K562 (cell line): ENCODE data around the gene YIPF1. TPM values are rescaled to one million over a fixed set of nuclear protein-coding genes. Genes with fewer than 3 reads are reported as not detected.

ENCODE experiments used
- ATAC-seq: fragments of 200-7000 bp; cut with Tn5 transposase; 3 replicates; pipeline ENCODE4 v1.9.1; 2020; ENCODE audit warnings: moderate library complexity
- BruUV-seq: library from RNA; stranded (reverse); fragments of 400-500 nt; replicated peaks from 2 replicates; lab custom pipeline; 2021; lab: Mats Ljungman, UMichigan
- CTCF ChIA-PET: fragments of 300-600 bp; formaldehyde crosslinking; extraction: SDS; loops from one replicate; lab custom pipeline; 2021; ENCODE audit warnings: low intra/inter-chr PET ratio; lab: Yijun Ruan, JAX
- POLR2A ChIA-PET: fragments of 300-600, 350-650 bp; sonication (Branson Sonifier 250); formaldehyde crosslinking; extraction: SDS; loops from one replicate; lab custom pipeline; 2021; ENCODE audit warnings: antibody characterized with exemption, inconsistent platforms; lab: Yijun Ruan, JAX
- DNase-seq, 4 experiments: peaks; one replicate each; pipeline versions ENCODE4 v3.0.0 to v3.0.0-alpha.2; 2011 to 2018; ENCODE audit warnings: low spot score in 3 of 4, mixed read lengths in 3 of 4; ENCODE audit errors: extremely low read depth in 1 of 4
- FAIRE-seq: peaks from 2 replicates; lab custom pipeline; 2011; peaks lifted over from hg19 to GRCh38; lab: Jason Lieb, UNC
- H2AFZ ChIP-seq: 2 replicates; pipeline ENCODE4 v1.6.0; 2011; ENCODE audit warnings: low read depth, low read length, control low read depth, inconsistent platforms
- H3K27ac ChIP-seq: fragments of 200-600 bp; 3 replicates; pipeline ENCODE4 v1.8.0; 2011; ENCODE audit warnings: low read depth, mild to moderate bottlenecking, control low read depth, inconsistent platforms, low read length, moderate library complexity, mixed read lengths; ENCODE audit errors: extremely low read depth
- H3K27me3 ChIP-seq, 2 experiments: fragments of 300-600 bp in 1 of 2; 2 replicates in 1 of 2; 3 replicates in 1 of 2; pipeline versions ENCODE4 v1.6.0 to v1.8.0; 2011; ENCODE audit warnings: inconsistent platforms in 2 of 2, low read length in 2 of 2, mild to moderate bottlenecking in 1 of 2, mixed read lengths in 1 of 2, moderate library complexity in 1 of 2; ENCODE audit not compliant: control insufficient read depth in 2 of 2, insufficient read depth in 2 of 2
- H3K36me3 ChIP-seq: fragments of 300-600 bp; 3 replicates; pipeline ENCODE4 v1.8.0; 2011; ENCODE audit warnings: mild to moderate bottlenecking, low read length, inconsistent platforms; ENCODE audit not compliant: control insufficient read depth, insufficient read depth
- H3K4me1 ChIP-seq, 2 experiments: fragments of 200-600 bp in 1 of 2; replicated peaks in 1 of 2; 2 replicates in 1 of 2; 3 replicates in 1 of 2; pipeline versions ENCODE4 v1.5.1 to v1.8.0; 2011; ENCODE audit warnings: inconsistent platforms in 2 of 2, low read length in 2 of 2, mild to moderate bottlenecking in 1 of 2, mixed read lengths in 1 of 2, moderate library complexity in 1 of 2; ENCODE audit not compliant: control insufficient read depth in 2 of 2, insufficient read depth in 2 of 2
- H3K4me2 ChIP-seq: 2 replicates; pipeline ENCODE4 v1.6.1; 2011; ENCODE audit warnings: low read length, control low read depth, inconsistent platforms, mixed read lengths; ENCODE audit not compliant: insufficient read depth
- H3K4me3 ChIP-seq: fragments of 200-600 bp; sonication (generic), shearing (Covaris generic); 2 replicates; pipeline ENCODE4 v1.5.1; 2016; ENCODE audit warnings: control low read depth, inconsistent platforms
- H3K79me2 ChIP-seq: fragments of 200-600 bp; 3 replicates; pipeline ENCODE4 v1.8.0; 2011; ENCODE audit warnings: low read length, inconsistent platforms; ENCODE audit not compliant: control insufficient read depth, insufficient read depth
- H3K9ac ChIP-seq, 2 experiments: 2 replicates each; pipeline versions ENCODE4 v1.6.0 to v1.6.1; 2011; ENCODE audit warnings: low read depth in 2 of 2, low read length in 2 of 2, control low read depth in 1 of 2, inconsistent platforms in 1 of 2, mild to moderate bottlenecking in 1 of 2, mixed read lengths in 1 of 2; ENCODE audit not compliant: insufficient read depth in 1 of 2
- H3K9me1 ChIP-seq: one replicate; pipeline ENCODE4 v1.6.0; 2011; ENCODE audit warnings: inconsistent platforms, mild to moderate bottlenecking, low read length, moderate library complexity; ENCODE audit not compliant: control insufficient read depth, insufficient read depth
- H3K9me3 ChIP-seq: replicated peaks from 2 replicates; pipeline ENCODE4 v1.5.1; 2011; ENCODE audit warnings: low read depth, low read length, inconsistent platforms; ENCODE audit not compliant: control insufficient read depth, insufficient read depth
- H4K20me1 ChIP-seq: replicated peaks from 2 replicates; pipeline ENCODE4 v1.6.1; 2011; ENCODE audit warnings: low read length, inconsistent platforms, mixed read lengths; ENCODE audit not compliant: control insufficient read depth, insufficient read depth
- ADNP ChIP-seq: fragments of 200-800 bp; sonication (Bioruptor generic); IDR thresholded peaks from 2 replicates; pipeline ENCODE4 v1.6.1; 2016; ENCODE audit warnings: missing genetic modification characterization, missing compliant biosample characterization
- BRCA1 ChIP-seq, 2 experiments: fragments of 450-650 bp in 1 of 2; sonication (generic) in 1 of 2; formaldehyde crosslinking in 1 of 2; IDR thresholded peaks; 2 replicates each; pipeline versions ENCODE4 v1.5.0 to v1.6.1; 2017 to 2020; ENCODE audit warnings: mild to moderate bottlenecking in 1 of 2, missing genetic modification reagents in 1 of 2
- CBFB ChIP-seq: sonication (generic); formaldehyde crosslinking; IDR thresholded peaks from 2 replicates; pipeline ENCODE4 v1.4.0; 2020; ENCODE audit warnings: mild to moderate bottlenecking, missing genetic modification reagents
- CBX3 ChIP-seq, 2 experiments: IDR thresholded peaks; 1 replicate in 1 of 2; 2 replicates in 1 of 2; pipeline ENCODE4 v1.6.1; 2012; ENCODE audit warnings: inconsistent platforms in 2 of 2, low read length in 2 of 2, borderline replicate concordance in 1 of 2, control low read depth in 1 of 2
- CBX5 ChIP-seq: IDR thresholded peaks from 2 replicates; pipeline ENCODE4 v1.6.1; 2014; ENCODE audit warnings: low read depth, borderline replicate concordance
- CHD2 ChIP-seq: IDR thresholded peaks from 2 replicates; pipeline ENCODE4 v1.6.1; 2011; ENCODE audit warnings: low read depth, low read length
- KLF1 ChIP-seq: fragments of 450-650 bp; IDR thresholded peaks from 2 replicates; pipeline ENCODE4 v1.6.1; 2016; ENCODE audit warnings: missing genetic modification characterization, missing compliant biosample characterization
- L3MBTL2 ChIP-seq: fragments of 450-650 bp; IDR thresholded peaks from 2 replicates; pipeline ENCODE4 v1.6.1; 2016; ENCODE audit warnings: mild to moderate bottlenecking, moderate library complexity
- ZNF717 ChIP-seq: fragments of 250-450 bp; sonication (Bioruptor Pico); IDR thresholded peaks from 2 replicates; pipeline ENCODE4 v1.5.0; 2021
- WGBS: fragments of 100-300 bp; shearing (Covaris generic); methylation state at CpG from one replicate; pipeline ENCODE4 v1.1.6; 2016; ENCODE audit warnings: low coverage, mixed read lengths; ENCODE audit not compliant: insufficient coverage; ENCODE audit errors: missing lambda C conversion rate; 5-methylcytosine and 5-hydroxymethylcytosine counted together
- in situ Hi-C: fragments of 300-500 bp; cut with MboI; formaldehyde crosslinking; loops from 4 replicates; pipeline ENCODE4 v1.15.0; 2018; ENCODE audit warnings: inconsistent platforms, mixed read lengths
- intact Hi-C: fragments of 100-400 bp; cut with micrococcal nuclease; formaldehyde crosslinking; loops from 2 replicates; pipeline ENCODE4 v1.14.2; 2022
- polyA plus RNA-seq, 8 experiments: library from polyadenylated mRNA; depleted of rRNA in 4 of 8; stranded (reverse) in 5 of 8; unstranded in 3 of 8; fragments of >200 nt; fragmentation: Nextera tagmentation in 2 of 8; fragmentation: Illumina TruSeq in 1 of 8; extraction: Ambion mirVana in 2 of 8; extraction: Trizol in 1 of 8; gene quantifications; 2 replicates each; pipeline versions ENCODE4 v1.2.1 to v1.2.3, GENCODE V29; 2011 to 2014; ENCODE audit warnings: inconsistent platforms in 1 of 8, missing spikeins in 1 of 8
- total RNA-seq, 7 experiments: library from RNA; depleted of rRNA in 6 of 7; stranded (reverse); fragments of >200 nt in 6 of 7; fragmentation: Illumina TruSeq in 2 of 7; extraction: Trizol in 2 of 7; gene quantifications; 2 replicates each; pipeline versions ENCODE4 v1.2.1 to v1.2.3, GENCODE V29; 2011 to 2021; ENCODE audit warnings: low replicate concordance in 1 of 7
- TF ChIP-seq, protein P1 (sequence below), 2 experiments: IDR thresholded peaks; 2 replicates each; pipeline ENCODE4 v1.6.1; 2011; ENCODE audit warnings: borderline replicate concordance in 1 of 2, control low read depth in 1 of 2, low read depth in 1 of 2, low read length in 1 of 2, mild to moderate bottlenecking in 1 of 2, mixed read lengths in 1 of 2, moderate library complexity in 1 of 2; ENCODE audit not compliant: insufficient read depth in 1 of 2, insufficient read length in 1 of 2, poor library complexity in 1 of 2, severe bottlenecking in 1 of 2; ENCODE audit errors: extremely low read depth in 1 of 2
- TF ChIP-seq, protein P2 (sequence below): fragments of 250-450 bp; sonication (Bioruptor Pico); IDR thresholded peaks from 2 replicates; pipeline ENCODE4 v1.4.0; 2020

Gene YIPF1
- total and polyA plus RNA-seq, 9 of the 15 experiments (the other 6 are each of a cell fraction or from before 2014, with no cell fraction given): 11.5 to 37.5 (median 19.2) TPM

DNA sequence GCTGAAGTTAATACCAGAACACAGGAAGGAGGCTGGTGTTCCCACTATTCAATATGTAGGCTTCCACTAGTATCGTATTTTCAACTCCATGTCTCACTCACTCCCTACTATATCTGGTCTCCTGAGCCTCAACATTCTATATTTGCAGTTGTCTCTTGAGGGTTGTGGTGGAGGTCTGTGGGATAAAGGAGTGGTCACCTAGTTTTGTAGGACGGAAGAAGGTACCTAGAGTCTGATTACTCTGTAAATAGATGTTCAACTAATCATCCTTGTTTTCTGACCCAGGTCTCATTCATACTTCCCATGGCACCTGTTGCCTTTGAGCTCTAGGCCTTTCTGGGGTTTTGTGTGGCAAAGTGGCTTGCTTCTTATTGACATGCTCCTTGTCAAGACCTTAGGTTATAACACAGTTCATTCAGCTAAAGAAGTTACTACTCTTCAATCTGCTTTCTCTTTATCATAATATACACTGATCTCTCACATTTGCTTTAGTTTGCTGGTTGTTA, 37.8 kb upstream of the YIPF1 start:
- FAIRE-seq: no peak
- TF ChIP-seq ADNP (no peak), BRCA1 (IDR thresholded peaks at IDR 0.05) (no peak), BRCA1 (CRISPR knock-in tag; IDR thresholded peaks at IDR 0.05) (no peak), CBFB (CRISPR knock-in tag) (no peak), CBX5 (no peak), KLF1 (no peak), L3MBTL2 (no peak), CBX3 (IDR thresholded peaks at IDR 0.05; ENCODE audit: borderline replicate concordance in 1 of 2, low read length in 2 of 2) (no peak), ZNF717 (CRISPR knock-in tag) (no peak), CHD2 (no peak)
- TF ChIP-seq, protein P1, sequence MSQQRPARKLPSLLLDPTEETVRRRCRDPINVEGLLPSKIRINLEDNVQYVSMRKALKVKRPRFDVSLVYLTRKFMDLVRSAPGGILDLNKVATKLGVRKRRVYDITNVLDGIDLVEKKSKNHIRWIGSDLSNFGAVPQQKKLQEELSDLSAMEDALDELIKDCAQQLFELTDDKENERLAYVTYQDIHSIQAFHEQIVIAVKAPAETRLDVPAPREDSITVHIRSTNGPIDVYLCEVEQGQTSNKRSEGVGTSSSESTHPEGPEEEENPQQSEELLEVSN (IDR thresholded peaks at IDR 0.05; ENCODE audit: borderline replicate concordance in 1 of 2, extremely low read depth in 1 of 2, insufficient read depth in 1 of 2, insufficient read length in 1 of 2, low read depth in 1 of 2, low read length in 1 of 2, poor library complexity in 1 of 2, severe bottlenecking in 1 of 2): no peak
- TF ChIP-seq, protein P2, sequence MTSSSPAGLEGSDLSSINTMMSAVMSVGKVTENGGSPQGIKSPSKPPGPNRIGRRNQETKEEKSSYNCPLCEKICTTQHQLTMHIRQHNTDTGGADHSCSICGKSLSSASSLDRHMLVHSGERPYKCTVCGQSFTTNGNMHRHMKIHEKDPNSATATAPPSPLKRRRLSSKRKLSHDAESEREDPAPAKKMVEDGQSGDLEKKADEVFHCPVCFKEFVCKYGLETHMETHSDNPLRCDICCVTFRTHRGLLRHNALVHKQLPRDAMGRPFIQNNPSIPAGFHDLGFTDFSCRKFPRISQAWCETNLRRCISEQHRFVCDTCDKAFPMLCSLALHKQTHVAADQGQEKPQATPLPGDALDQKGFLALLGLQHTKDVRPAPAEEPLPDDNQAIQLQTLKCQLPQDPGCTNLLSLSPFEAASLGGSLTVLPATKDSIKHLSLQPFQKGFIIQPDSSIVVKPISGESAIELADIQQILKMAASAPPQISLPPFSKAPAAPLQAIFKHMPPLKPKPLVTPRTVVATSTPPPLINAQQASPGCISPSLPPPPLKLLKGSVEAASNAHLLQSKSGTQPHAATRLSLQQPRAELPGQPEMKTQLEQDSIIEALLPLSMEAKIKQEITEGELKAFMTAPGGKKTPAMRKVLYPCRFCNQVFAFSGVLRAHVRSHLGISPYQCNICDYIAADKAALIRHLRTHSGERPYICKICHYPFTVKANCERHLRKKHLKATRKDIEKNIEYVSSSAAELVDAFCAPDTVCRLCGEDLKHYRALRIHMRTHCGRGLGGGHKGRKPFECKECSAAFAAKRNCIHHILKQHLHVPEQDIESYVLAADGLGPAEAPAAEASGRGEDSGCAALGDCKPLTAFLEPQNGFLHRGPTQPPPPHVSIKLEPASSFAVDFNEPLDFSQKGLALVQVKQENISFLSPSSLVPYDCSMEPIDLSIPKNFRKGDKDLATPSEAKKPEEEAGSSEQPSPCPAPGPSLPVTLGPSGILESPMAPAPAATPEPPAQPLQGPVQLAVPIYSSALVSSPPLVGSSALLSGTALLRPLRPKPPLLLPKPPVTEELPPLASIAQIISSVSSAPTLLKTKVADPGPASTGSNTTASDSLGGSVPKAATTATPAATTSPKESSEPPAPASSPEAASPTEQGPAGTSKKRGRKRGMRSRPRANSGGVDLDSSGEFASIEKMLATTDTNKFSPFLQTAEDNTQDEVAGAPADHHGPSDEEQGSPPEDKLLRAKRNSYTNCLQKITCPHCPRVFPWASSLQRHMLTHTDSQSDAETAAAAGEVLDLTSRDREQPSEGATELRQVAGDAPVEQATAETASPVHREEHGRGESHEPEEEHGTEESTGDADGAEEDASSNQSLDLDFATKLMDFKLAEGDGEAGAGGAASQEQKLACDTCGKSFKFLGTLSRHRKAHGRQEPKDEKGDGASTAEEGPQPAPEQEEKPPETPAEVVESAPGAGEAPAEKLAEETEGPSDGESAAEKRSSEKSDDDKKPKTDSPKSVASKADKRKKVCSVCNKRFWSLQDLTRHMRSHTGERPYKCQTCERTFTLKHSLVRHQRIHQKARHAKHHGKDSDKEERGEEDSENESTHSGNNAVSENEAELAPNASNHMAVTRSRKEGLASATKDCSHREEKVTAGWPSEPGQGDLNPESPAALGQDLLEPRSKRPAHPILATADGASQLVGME (CRISPR knock-in tag): no peak
- TF ChIP-seq, all 486 proteins: peak for 0
- Histone ChIP-seq H3K4me1 (no peaks in the 10 kb centered on the region; a peak in 1 of 5 replicates), H3K9ac (no peak overlapping the region), H3K4me3 (no peak overlapping the region), H3K4me2 (no peak overlapping the region), H3K9me1 (no peaks in the 10 kb centered on the region), H3K27ac (no peak overlapping the region), H3K79me2 (no peaks in the 10 kb centered on the region), H3K36me3 (peaks cover 64% of the 10 kb centered on the region), H3K27me3 (no peaks in the 10 kb centered on the region), H3K9me3 (no peaks in the 10 kb centered on the region), H4K20me1 (no peaks in the 10 kb centered on the region), H2AFZ (no peak overlapping the region)
- BruUV-seq: no TSS peak
- DNase-seq (no peak), ATAC-seq (no peak)
- POLR2A ChIA-PET: interaction anchor here (0.9 to 1.2 kb wide), 2 partner anchors 15 to 17 kb away, joined by 4 read pairs; no protein-coding TSS in a partner anchor
- CTCF ChIA-PET: interaction anchor here (0.6 kb wide), 1 partner anchor 108 kb away, joined by 4 read pairs; no protein-coding TSS in a partner anchor
- in situ Hi-C loops: no loop called here
- intact Hi-C loops: no loop called here
- WGBS: 94% methylated on average over 2 of the region's 2 CpGs
